ENCODE data around the gene PRR11.
"Not testable (repeated sequence)": the region's sequence is repeated elsewhere in the genome, so short reads cannot be mapped to it uniquely, and the experiment has no call there.

The PRR11 gene

DNA sequence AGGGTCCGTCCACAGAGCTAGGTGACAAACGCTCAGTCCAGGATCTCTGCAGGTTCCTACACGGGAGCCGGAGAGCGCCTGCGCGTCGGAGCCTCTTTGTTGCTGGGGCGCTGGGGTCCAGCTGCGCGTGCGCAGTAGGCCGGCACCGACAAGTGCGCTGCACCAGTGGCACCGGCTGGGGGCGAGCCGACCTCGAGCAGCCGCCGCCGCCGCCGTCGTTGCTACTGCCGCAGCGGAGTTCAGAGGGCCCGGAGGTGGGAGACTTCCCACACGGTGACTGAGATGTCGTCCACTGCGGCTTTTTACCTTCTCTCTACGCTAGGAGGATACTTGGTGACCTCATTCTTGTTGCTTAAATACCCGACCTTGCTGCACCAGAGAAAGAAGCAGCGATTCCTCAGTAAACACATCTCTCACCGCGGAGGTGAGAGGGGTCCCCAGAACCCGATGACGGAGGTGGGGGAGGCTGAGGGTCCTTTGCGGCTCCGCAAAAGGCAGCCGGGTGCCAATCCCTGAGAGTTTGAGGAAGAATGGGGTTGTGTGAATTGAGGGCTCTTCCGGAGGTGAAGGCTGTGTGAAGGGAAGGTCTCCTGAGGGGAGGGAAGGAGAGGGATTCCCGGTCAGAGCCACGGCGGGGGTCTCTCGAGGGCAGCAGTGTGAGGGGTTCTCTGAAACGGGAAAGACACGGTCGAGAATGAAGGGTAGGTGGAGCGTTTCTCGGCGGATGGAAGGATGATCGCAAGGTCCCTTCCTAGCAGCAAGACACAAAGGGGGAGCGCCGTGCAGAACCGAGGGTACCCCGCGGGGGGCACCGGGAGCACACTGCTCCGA, 65.0 kb downstream of the PRR11 start, which contains the start of gene GDPD1:
Gene GDPD1, plus strand, starts transcription at position 184 of the 831 bp plus-strand sequence. Its CDS starts 99 bp downstream, at position 283.
- DNase-seq = peak; percentile 92 to 97 (median 96)

DNA sequence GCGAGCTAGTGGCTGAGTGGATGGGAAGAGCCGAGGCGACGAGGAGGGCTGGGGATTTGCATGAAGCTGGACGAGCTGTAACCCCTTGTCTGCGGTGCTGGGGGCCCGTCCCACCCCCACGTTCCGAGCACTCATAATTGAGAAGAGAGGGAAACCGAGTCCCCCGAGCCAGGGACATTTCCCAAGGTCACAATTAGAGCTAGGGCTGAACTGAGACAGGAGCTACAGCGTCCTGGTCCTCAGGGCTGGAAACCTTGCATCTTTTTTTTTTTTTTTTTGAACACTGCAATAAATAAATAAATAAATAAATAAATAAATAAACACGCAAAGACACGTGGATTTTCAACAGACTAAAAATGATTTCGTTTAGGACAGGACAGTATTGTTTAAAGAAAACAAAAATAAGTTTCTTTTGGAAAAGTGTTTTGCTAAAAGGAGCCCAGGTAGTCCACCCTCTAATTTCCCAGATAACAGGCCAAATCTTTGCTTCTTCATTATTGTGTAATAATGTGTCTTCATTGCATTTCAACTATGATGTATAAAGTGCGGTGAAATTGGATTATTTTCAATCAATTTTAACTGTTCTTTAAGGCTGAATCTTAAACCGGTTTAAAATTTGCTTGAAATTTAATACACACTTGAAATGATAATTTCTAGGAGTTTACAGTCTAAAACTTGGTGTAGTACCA, 65.8 kb downstream of the PRR11 start:
- DNase-seq = no peak

- DNase-seq = no peak
Measured at GRCh38 chr17:59223813-59224212, 68.3 kb downstream of the PRR11 start.

- DNase-seq = not testable (repeated sequence)
Measured at GRCh38 chr17:59228588-59228987, 73.0 kb downstream of the PRR11 start.

- no peak for DNase-seq
Measured at GRCh38 chr17:59230764-59231163, 75.2 kb downstream of the PRR11 start.

GRCh38 chr17:59234631-59235030, 79.1 kb downstream of the PRR11 start:
- DNase-seq = no peak

DNA sequence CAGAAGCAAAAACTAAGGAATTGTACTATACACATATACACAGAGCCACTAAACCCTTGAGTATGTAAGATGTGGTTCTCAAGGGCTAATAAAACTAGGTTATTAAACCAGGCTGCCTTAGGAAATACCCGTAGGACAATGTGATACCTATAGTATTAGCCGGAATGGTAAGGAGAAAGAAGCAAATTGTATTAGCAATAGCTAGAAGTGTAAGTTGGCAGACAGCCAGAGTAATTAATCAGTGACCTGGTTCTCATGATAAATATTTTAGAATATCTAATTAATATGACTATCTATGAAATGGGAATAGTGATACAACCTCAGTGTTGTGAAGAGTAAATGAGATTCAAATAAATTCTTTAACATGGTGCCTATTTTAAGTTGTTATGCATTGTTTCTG, 83.4 kb downstream of the PRR11 start:
- DNase-seq = no peak

DNA sequence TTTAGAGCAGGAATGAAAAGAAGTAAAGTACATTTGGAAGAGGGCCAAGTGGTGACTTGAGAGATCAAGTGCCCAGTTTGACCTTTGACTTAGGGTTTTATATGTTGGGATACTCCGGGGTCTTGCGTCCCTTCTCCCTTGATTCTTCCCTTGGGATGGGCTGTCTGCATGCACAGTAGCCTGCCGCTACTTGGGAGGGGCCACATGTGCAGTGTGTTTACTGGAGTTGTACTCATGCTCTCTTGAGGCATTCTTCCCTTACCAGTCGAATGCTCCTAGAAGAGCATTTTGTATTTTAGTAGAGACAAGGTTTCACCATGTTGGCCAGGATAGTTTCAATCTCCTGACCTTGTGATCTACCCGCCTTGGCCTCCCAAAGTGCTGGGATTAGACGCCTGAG, 88.5 kb downstream of the PRR11 start:
- DNase-seq = no peak

Measured in stimulated activated naive CD4-positive, alpha-beta T cell (primary cell).